ENCODE results near the gene BMP8A.
"Not testable (repeated sequence)": the region's sequence is repeated elsewhere in the genome, so short reads cannot be mapped to it uniquely, and the experiment has no call there.

Gene BMP8A

DNA sequence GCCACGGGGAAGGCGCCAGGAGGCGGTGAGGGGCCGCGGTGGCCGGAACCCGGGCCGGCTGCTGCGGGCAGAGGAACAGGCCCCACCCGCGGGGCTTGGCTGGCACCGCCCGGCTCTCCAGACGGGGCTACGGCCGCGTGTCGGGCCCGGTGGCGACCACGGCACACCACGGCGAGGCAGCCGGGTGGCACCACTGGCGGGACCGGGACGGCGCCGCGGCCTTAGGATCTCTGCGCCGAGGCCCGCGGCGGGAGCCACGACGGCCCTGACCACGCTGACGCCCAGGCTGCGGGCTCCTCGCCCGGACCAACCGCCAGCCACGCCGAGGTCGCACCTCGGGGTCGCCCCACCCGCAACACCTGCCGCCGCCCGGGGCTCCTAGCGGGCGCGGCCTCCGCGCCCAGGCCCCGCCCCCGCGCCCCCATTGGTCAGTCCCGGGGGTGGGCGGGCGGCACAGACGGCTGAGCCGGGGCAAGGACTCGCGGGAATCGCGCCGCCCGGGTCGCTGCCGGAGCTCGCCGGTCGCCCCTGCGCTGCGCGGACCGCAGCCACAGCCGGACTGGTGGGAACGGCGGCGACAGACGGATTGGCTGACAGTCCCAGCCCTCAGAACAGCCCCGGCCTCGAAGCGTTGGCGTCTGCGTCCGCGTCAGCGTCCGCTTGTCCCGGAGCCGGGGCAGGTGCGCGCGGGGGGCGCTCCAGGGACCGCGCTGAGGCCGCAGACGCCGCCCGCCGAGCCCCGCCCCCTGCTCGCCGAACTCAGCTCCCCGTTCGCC is at the start of gene BMP8A:
TSS of gene BMP8A (plus strand) at position 491 of the 776 bp plus-strand sequence. CDS start 356 bp downstream, outside the sequence.
- peak; percentile 69 for DNase-seq

DNA sequence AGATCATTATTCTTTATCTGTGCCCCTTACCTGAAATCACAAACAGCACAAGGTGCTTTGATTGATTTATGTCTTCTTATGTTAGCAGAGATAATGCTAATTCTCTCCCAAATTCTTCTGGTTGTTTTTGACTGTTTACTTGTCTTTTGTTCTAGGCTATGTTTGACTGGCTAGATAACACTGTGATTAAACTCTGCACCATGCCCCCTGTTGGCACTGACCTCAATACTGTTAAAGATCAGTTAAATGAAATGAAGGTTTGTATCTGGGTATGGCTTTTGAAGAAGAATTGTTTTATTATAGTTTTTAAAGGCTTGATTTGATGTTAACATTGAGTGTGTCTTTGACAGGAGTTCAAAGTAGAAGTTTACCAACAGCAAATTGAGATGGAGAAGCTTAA is 49.6 kb upstream of the BMP8A start:
- DNase-seq = no peak

GRCh38 chr1:39445573-39445972 is 45.9 kb upstream of the BMP8A start:
- DNase-seq = no peak

DNA sequence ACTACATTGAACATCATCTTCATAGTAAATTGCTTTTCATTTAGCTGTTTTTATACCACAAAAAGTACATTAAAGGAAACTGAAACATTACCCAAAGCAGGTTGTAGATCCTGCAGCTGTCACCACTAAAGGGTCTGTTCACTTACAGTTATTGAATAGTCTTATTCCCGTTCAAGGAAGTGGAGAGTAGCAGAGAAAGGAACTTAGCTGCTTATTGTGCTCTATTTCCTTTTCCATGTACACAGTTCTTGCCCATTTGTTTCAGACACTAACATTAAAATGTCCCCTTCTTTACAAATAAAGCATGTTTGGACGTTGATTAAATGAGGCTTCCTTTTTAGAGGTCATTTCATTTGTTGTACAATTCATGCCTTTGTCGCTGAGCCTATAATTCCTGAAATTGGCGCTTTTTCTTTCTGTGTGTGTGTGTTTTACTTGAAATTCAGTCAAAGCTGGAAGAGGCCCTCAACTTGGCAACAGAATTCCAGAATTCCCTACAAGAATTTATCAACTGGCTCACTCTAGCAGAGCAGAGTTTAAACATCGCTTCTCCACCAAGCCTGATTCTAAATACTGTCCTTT is 44.4 kb upstream of the BMP8A start:
- DNase-seq = no peak

- DNase-seq = not testable (repeated sequence)
Observed at GRCh38 chr1:39450041-39450440, 41.4 kb upstream of the BMP8A start.

GRCh38 chr1:39450956-39451606 is 40.4 kb upstream of the BMP8A start:
- DNase-seq = no peak

GRCh38 chr1:39452081-39452480 is 39.4 kb upstream of the BMP8A start:
- no peak for DNase-seq

GRCh38 chr1:39452540-39452939 is 38.9 kb upstream of the BMP8A start:
- no peak for DNase-seq

DNA sequence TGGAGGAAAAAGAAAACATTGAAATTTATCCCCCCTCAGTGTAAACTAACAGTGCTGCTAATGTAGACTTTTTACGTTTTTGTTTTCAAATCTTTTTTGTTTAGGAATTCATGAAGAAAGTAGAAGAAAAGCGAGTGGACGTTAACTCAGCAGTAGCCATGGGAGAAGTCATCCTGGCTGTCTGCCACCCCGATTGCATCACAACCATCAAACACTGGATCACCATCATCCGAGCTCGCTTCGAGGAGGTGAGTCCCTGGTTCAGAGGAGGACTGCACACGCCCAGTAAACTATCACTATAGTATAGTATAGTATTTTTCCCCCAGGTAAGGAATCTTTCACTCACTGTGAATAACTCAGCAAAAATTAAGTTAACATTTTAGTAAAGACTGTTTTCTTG is 37.8 kb upstream of the BMP8A start:
- DNase-seq = no peak

DNA sequence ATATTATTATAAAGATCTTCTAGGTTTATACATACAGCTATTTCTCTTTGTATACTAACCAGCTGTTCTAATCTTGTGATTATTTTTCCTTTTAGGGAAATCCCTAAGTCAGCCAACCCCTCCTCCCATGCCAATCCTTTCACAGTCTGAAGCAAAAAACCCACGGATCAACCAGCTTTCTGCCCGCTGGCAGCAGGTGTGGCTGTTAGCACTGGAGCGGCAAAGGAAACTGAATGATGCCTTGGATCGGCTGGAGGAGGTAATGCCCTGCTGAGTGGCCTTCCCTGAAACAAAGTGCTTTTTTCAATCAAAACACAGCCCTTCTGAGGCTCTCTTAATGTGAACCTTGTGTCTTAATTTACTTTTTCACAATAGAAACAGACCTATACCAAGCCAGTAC is 32.4 kb upstream of the BMP8A start:
- DNase-seq = no peak

DNA sequence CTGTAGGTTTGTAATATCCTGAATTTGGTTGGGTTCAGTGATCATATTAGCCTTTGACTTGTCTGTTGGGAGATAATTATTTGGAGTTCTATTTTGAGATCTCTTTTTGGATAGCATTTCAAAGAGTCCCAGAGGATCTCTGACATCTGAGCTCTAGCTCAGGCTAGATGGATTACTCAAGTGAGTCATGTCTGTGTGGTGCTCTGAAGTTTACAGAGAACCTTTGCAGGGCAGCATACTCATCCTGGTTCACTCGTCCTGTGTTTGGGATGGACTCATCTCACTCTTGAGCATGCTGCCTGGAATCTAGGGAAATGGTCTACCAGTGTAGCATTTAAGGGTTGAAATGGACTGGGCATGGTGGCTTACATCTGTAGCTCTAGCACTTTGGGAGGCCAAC is 29.4 kb upstream of the BMP8A start:
- DNase-seq = no peak

DNA sequence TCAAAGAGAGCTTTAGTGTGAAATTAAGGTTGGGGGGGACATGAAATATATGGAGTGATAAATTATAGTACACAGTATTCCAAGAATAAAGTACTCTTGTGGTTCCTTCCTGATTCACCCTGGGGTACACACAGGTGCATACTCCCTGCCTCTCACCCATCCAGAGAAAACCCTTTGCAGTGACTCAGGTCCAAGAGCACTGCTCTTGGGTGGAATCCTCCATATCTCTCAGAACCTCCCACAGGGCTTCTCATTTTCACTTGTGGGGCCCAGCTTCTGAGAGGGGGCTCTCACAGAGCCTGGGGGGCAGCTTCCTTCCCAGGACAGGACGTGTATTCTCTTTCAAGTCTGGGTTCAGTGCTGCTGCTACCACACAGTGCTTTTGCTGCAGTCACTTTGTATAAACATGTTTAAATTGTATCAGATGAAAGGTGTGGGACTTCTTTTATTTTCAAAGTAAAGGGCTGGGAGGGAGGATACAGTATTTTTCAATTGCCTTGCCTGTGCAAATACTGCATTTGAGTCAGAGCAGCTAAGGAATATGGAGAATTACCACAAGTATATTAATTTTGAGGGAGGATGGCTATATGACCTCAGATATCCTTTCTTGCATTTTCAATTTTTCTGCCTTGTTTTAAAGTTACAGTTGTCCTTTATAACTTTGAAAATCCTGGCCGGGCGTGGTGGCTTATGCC is 24.9 kb upstream of the BMP8A start:
- DNase-seq = no peak

- DNase-seq = not testable (repeated sequence)
Observed at GRCh38 chr1:39467108-39467720, 24.2 kb upstream of the BMP8A start.

DNA sequence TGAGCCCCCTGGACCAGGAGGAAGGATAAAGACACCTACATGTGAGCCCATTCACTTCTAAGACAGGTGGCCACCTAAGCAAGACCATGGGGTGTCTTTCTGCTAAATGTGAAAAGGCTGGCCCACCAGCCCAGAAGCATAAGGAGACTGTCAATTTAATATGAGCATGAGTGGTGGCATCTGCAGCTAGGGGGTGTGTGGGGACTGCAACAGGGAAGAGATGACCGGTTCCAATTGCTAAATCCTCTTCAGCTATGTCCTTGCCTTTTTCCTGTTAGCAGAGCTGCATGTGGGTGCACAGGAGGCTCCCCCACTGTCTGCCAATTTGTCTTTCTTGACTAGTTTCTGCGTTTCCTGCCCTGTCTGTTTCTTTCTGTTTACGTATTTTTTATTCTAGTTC is 22.3 kb upstream of the BMP8A start:
- no peak for DNase-seq

DNA sequence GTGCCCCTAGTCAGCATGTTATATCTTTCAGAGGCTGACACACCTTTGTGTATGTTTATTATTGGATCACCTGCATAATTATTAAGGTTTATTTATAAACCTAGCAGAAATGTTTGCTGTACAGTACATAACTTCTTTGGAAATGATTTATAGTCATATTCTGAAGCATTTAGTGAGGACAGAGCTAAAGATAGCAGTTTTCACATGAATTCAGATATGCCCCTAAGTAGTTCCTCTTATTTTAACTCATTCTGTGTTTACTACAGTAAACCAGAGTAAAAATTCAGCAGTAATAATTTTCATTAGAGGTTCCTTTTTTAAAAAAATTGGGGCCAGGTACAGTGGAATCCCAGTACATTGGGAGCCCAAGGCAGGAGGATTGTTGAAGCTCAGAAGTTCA is 21.4 kb upstream of the BMP8A start:
- no peak for DNase-seq

DNA sequence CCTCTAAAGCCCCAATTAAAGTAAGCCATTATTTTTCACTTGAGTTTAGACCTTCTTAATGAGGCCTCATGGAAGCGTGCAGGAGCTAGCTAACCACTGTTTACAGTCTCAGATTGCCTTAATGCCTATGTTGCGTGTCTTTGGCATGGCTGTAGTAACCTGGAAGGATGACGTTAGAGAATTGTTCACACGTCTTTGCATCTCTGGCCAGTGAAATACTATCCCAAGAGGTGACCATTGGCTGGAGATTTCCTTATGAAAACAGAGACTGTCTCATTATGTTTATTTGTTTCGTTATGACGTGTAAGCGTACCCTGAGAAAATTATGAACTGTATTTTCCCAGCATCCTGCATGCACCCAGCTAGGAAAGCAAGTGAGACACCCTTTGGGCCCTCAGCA is 18.6 kb upstream of the BMP8A start:
- no peak for DNase-seq

- DNase-seq = no peak
Observed at GRCh38 chr1:39473324-39473723, 18.1 kb upstream of the BMP8A start.

- no peak for DNase-seq
Observed at GRCh38 chr1:39474810-39475209, 16.6 kb upstream of the BMP8A start.

- not testable (repeated sequence) for DNase-seq
Observed at GRCh38 chr1:39475551-39475950, 15.9 kb upstream of the BMP8A start.

GRCh38 chr1:39478126-39478915 is 13.1 kb upstream of the BMP8A start:
- DNase-seq = no peak

DNA sequence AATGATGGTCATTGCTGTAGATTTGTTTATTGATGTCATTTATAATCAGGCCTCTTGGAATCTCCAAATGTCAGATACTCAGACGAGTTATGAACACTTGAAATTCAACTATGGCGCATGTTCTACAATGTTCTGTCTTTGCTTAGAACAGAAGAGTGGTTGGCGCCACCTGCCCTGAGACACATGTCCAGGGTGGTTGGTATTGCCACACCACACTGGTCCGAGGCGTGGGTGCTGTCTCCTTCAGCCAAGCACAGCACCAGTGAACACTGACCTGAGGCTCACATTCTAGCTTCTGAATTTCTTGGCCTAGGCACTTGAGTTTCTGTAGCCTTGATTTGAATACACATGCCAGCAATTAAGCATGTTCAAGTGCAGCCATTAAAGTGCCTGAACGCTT is 10.1 kb upstream of the BMP8A start:
- DNase-seq = no peak

- no peak for DNase-seq
Observed at GRCh38 chr1:39483276-39483675, 8.2 kb upstream of the BMP8A start.

Data from stimulated activated CD4-positive, alpha-beta T cell treated with anti-CD3 and anti-CD28 coated beads, Interleukin-4, amount 100 ng/mL, for 24 hours (primary cell).